ENCODE measurements around the gene PROX2.

DNA sequence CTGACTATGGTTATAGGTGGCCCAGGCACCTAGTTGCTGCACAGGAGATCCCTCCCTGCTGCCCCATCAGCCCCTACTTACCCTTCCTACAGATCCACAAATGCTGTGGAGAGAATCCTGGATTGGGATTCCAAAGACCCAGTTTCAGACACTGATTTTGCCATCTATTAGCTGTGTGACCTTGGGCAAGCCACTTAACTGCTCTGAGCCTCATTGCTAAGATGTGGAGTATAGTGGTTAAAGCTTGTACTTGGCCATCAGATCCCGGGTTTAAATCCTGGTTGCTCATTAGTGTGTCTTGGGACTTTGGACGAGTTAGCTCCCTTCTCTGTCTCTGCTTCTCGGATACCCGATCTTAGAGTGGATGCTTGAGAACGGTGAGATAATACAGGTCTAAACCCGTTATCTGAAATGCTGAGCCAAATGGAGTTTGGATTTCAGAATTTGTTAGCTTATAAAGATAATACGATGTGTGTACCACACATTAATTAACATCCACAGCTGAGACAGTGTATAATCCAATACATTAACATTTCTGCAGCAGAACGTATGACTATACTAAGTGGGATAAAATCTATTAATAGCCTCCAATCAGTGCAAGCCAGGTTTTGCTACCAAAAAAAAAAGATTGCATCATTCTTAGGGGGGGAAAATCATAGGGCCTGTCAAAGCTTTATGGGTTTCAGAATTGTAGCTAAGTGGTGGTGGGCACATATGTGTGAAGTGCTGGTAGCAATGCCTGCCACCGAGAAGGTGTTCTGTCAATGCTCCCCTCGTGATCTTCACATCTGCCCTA is 16.0 kb downstream of the PROX2 start:
- TF ChIP-seq, protein P1, sequence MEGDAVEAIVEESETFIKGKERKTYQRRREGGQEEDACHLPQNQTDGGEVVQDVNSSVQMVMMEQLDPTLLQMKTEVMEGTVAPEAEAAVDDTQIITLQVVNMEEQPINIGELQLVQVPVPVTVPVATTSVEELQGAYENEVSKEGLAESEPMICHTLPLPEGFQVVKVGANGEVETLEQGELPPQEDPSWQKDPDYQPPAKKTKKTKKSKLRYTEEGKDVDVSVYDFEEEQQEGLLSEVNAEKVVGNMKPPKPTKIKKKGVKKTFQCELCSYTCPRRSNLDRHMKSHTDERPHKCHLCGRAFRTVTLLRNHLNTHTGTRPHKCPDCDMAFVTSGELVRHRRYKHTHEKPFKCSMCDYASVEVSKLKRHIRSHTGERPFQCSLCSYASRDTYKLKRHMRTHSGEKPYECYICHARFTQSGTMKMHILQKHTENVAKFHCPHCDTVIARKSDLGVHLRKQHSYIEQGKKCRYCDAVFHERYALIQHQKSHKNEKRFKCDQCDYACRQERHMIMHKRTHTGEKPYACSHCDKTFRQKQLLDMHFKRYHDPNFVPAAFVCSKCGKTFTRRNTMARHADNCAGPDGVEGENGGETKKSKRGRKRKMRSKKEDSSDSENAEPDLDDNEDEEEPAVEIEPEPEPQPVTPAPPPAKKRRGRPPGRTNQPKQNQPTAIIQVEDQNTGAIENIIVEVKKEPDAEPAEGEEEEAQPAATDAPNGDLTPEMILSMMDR (IDR thresholded peaks at IDR 0.05): no peak
- TF ChIP-seq EP300 (IDR thresholded peaks at IDR 0.05) (no peak), POLR2A (IDR thresholded peaks at IDR 0.05) (no peak)

Data from ovary (tissue), 3 donors.